Stimulated activated CD4-positive, alpha-beta T cell treated with anti-CD3 and anti-CD28 coated beads, Interleukin-12 subunit alpha, Interleukin-12 subunit beta, amount 100 ng/mL, for 4 hours (primary cell): ENCODE measurements around the gene P3H2.

Experiments
- DNase-seq: peaks from one replicate; pipeline ENCODE4 v3.0.0-alpha.2; 2020

The P3H2 gene

DNA sequence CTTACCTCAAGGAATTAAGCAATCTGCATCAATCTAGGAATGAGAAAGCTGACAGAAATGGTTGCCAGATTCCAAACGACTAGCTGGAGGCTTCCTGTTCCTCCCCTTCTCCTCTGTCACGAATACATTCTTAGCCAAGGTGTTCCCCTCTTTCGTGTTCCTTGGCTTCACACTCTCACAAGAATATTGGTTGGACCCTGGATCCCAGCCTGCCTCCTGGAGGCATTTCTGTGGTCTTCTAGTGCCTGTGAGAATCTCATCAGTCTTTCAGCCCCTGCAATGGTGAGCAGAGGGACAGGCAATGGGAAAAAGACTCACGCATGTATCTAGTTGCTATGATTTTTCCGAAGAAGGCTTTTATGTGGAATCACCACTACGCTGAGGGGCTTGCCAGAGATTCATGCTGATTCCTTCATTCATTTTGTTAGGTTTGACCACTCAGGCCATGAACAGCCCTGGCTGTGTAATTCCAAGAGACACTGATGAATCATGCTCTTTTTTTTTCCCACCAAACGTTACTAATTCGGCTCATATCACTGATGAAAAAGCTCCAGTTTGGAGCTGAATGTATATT, 1.6 kb upstream of the P3H2 start:
- DNase-seq, result no peak

GRCh38 chr3:190121383-190121782, 686 bp upstream of the P3H2 start:
- DNase-seq, result no peak

GRCh38 chr3:190121061-190121377, 322 bp upstream of the P3H2 start:
- no peak for DNase-seq

GRCh38 chr3:190119461-190120268, 1.0 kb downstream of the P3H2 start:
- no peak for DNase-seq

GRCh38 chr3:190118438-190118837, 2.3 kb downstream of the P3H2 start:
- no peak for DNase-seq

DNA sequence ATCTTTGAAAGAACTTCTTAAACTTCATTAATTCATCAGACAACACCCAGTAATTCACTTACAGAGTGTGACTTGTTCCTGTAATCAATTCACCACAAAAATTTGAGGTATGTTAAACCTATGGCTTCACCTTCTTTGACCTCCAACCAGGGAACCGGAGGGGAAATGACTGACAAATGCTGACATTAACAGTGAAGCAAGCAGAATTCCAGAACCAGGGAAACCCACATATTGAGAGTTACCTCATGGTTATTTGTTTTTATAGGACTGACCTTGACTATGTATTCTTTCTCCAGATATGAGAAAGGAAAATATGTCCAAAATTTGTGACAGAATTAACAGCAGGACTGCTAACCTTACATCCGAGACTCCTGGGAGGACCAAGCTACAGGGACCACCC, 2.7 kb downstream of the P3H2 start:
- no peak for DNase-seq

- DNase-seq, result no peak
Measured at GRCh38 chr3:190116551-190117067, 4.1 kb downstream of the P3H2 start.

- DNase-seq, result no peak
Measured at GRCh38 chr3:190110826-190111225, 9.9 kb downstream of the P3H2 start.

DNA sequence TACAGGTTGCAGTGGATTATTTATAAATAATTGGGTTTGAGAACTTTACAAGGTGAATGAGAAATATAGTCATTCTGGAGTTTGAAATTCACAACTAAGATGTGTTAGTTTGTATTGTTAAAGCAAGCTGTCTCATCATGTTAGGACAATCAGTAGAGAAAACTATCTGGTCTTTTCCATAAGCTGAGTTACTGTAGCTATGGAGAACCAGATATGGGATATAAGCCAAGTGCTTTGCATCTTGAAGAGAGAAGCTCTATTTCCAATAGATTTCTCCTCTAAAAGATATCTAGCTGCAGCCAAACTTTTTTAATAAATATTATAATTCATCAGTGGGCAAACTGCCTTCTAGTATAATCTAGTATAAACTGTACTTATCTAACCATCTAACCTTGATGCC, 11.3 kb downstream of the P3H2 start:
- DNase-seq, result no peak

DNA sequence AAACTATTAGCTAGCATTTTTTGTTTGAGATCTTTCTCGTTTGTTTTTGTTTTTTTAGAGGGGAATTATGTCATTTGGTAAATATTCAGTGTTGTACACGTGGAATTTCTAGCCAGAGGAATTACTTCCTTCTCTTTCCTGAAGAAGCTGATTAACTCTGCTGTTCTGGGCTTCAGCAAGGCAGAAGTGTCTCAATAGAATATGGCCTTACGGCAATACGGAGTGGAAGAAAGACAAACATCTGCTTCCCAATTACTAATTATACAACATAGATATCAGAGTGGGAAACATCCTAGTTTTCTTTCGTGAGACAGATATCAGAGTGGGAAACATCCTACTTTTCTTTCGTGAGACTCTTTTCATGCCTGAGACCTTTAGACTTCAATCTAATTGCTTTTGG, 11.9 kb downstream of the P3H2 start:
- DNase-seq, result no peak

- no peak for DNase-seq
Measured at GRCh38 chr3:190105876-190106275, 14.8 kb downstream of the P3H2 start.

GRCh38 chr3:190101320-190102011, 19.2 kb downstream of the P3H2 start:
- no peak for DNase-seq

DNA sequence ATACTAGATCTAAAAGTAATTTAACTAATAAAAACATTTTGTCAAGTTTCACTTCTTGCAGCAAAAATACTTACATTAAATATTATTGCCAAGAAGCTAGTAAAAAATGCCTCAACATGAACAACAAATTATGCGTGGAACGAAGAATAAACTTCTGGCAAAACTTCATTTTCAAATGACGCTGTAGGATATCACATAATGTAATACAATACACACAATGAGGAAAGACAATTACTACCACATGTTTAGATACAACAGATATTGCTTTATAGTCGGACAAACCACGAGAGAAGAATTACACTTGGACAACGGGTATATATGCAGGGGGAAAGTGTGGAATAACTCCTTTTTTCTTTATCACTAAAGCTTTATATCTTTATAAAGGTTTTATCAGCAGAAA, 21.6 kb downstream of the P3H2 start:
- no peak for DNase-seq

- DNase-seq, result no peak
Measured at GRCh38 chr3:190097617-190098016, 23.1 kb downstream of the P3H2 start.

- no peak for DNase-seq
Measured at GRCh38 chr3:190097025-190097424, 23.7 kb downstream of the P3H2 start.

DNA sequence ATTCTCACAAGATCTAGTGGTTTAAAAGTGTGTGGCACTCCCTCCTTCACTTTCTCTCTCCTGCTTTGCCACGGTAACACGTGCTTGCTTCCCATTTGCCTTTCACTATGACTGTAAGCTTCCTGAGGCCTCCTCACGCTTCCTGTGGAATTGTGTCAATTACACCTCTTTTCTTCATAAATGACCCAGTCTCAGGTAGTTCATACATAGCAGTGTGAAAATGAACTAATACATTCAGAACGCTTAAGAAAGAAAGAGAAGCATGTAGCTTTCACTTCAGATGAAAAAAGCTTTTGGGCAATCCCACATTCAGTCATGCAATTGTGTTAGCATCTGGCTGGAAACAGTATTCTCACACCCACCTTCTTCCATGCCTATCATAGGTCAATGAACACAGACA, 24.4 kb downstream of the P3H2 start:
- DNase-seq, result no peak

- DNase-seq, result no peak
Measured at GRCh38 chr3:190094160-190094718, 26.5 kb downstream of the P3H2 start.

GRCh38 chr3:190092250-190092649, 28.4 kb downstream of the P3H2 start:
- DNase-seq, result no peak

- DNase-seq, result no peak
Measured at GRCh38 chr3:190089711-190090110, 31.0 kb downstream of the P3H2 start.

GRCh38 chr3:190088890-190089289, 31.8 kb downstream of the P3H2 start:
- no peak for DNase-seq

DNA sequence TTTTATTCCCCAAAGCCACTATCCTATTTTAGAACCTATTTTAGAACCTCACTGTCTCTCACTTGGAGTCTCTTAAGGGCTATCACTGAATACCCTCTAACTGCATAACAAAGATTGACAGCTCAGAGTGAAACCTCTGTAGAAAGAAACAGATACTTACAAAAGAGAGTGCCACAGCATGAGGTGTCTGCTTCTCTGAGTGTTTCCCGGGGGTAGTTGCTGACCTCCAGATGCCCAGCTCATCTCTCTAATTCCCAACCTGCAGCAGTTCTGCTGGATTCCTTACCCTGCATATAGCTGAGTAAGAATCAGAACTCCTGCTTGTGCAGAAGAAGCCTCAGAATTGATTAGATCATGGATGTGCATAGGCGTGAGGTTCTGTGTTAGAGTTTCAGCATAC, 34.5 kb downstream of the P3H2 start:
- no peak for DNase-seq

GRCh38 chr3:190084983-190085382, 35.7 kb downstream of the P3H2 start:
- no peak for DNase-seq

DNA sequence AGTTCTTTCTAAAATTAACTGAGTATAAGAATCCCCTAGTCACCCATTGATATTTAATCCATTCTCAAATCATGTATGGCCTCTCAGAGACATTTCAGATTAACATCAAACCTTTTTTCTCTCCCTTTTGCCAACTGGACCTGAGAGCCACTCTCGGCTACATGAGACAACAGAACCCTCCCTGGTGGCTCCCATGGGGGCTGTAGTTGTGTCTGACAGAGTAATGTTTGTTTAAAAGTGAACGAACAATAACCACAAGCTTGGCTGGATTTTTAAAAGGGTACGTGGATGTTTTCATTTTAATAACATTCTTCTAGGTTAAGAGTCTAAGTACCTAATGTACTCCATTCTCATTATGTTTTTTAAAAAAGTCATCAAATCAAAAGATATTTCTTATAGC, 37.1 kb downstream of the P3H2 start:
- no peak for DNase-seq

GRCh38 chr3:190081389-190081788, 39.3 kb downstream of the P3H2 start:
- no peak for DNase-seq
